Measurements from ENCODE around the gene C19orf33.

DNA sequence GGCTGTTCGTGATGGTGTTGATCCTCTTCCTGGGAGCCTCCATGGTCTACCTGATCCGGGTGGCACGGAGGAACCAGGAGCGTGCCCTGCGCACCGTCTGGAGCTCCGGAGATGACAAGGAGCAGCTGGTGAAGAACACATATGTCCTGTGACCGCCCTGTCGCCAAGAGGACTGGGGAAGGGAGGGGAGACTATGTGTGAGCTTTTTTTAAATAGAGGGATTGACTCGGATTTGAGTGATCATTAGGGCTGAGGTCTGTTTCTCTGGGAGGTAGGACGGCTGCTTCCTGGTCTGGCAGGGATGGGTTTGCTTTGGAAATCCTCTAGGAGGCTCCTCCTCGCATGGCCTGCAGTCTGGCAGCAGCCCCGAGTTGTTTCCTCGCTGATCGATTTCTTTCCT is 12.2 kb upstream of the C19orf33 start:
- TF ChIP-seq, protein P1, sequence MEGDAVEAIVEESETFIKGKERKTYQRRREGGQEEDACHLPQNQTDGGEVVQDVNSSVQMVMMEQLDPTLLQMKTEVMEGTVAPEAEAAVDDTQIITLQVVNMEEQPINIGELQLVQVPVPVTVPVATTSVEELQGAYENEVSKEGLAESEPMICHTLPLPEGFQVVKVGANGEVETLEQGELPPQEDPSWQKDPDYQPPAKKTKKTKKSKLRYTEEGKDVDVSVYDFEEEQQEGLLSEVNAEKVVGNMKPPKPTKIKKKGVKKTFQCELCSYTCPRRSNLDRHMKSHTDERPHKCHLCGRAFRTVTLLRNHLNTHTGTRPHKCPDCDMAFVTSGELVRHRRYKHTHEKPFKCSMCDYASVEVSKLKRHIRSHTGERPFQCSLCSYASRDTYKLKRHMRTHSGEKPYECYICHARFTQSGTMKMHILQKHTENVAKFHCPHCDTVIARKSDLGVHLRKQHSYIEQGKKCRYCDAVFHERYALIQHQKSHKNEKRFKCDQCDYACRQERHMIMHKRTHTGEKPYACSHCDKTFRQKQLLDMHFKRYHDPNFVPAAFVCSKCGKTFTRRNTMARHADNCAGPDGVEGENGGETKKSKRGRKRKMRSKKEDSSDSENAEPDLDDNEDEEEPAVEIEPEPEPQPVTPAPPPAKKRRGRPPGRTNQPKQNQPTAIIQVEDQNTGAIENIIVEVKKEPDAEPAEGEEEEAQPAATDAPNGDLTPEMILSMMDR (conservative IDR thresholded peaks at IDR 0.05; ENCODE audit: low read length) = no peak
- TF ChIP-seq EZH2phosphoT487 (IDR thresholded peaks at IDR 0.05; ENCODE audit: borderline replicate concordance, low read depth, low read length) = no peak
